ENCODE data around the gene GPRC5C.

GPRC5C gene

GRCh38 chr17:74407384-74407783 is 24.5 kb upstream of the GPRC5C start:
- DNase-seq: no peak

GRCh38 chr17:74408262-74408661 is 23.6 kb upstream of the GPRC5C start:
- no peak for DNase-seq

- no peak for DNase-seq
Measured at GRCh38 chr17:74408815-74409214, 23.1 kb upstream of the GPRC5C start.

GRCh38 chr17:74410001-74410443 is 21.9 kb upstream of the GPRC5C start:
- no peak for DNase-seq

DNA sequence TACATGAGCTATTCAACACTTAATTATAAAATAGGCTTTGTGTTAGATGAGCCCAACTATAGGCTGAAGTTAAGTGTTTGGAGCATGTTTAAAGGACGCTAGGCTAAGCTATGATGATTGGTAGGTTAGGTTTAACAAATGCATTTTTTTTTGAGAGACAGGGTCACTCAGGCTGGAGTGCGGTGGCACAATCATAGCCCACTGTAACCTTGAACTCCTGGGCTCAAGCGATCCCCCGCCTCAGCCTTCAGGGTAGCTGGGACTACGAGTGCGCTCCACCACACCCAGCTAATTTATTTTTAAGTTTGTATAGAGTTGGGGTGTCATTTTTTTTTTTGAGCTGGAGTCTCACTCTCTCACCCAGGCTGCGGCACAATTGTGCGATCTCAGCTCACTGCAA is 19.3 kb upstream of the GPRC5C start:
- DNase-seq: no peak

- DNase-seq: no peak
Measured at GRCh38 chr17:74413491-74413890, 18.4 kb upstream of the GPRC5C start.

DNA sequence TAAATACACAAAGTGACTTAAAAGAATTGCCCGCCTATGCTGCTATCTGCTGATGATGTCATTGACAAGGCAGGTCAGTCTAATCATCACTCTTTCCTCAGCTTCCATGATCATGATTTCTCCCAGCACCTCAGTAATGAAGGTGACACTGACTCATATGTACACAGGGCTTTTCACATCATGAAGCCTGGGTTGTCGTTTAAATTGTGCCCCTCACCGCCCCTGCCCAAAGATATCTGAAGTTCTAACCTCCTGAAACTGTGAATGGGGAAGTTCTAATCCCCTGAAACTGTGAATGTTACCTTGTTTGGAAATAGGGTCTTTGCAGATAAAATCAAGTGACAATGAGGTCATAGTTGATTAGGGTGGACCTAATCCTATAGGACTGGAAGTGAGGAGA is 17.4 kb upstream of the GPRC5C start:
- no peak for DNase-seq

DNA sequence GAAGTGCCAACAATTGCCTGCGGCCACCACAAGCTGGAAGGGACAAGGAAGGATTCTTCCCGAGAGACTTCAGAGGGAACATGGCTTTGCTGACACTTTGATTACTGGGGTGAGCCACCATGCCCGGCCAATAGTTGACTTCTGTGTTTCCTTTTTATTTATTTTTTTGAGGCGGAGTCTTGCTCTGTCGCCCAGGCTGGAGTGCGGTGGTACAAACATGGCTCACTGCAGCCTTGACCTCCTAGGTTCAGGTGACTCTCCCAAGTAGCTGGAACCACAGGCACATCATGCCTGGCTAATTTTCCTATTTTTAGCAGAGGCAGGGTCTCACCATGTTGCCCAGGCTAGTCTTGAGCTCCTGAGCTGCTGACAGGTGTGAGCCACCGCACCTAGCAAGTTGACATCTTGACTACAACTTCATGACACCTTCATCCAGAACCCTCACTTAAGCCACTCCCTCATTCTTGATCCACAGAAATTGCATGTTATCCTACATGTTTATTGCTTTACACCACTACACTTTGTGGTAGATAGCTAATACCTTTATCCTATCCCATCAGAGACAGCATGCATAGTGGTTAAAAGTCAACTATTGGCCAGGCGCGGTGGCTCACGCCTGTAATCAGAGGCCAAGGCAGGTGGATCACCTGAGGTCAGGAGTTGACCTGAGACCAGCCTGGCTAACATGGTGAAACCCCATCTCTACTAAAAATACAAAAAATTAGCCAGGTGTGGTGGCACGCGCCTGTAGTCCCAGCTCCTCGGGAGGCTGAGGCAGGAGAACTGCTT is 16.1 kb upstream of the GPRC5C start:
- no peak for DNase-seq

- no peak for DNase-seq
Measured at GRCh38 chr17:74417178-74418045, 14.5 kb upstream of the GPRC5C start.

DNA sequence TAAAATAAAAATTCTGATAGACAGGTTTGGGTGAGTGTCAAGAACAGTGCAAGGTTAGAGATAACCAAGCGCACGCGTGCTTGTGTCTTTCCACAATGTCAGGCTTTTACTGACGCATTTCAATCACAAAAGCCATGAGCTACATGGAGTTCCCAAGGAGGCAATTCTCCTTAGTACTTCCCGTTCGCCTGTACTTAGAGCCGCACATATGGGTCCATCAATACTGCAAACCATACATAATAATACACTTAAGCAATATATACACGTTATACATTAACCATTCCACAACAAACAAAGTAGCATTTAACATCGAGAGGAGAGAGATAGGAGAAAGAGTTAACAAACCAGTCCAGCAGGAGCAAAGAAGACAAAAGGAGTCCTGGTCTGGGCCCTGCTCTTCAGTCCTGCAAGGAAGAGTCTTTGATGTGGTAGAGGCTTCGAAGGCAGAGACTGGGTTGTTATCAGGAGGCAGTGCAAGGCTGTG is 11.9 kb upstream of the GPRC5C start:
- no peak for DNase-seq

- no peak for DNase-seq
Measured at GRCh38 chr17:74424117-74424516, 7.8 kb upstream of the GPRC5C start.

- DNase-seq: no peak
Measured at GRCh38 chr17:74424657-74425056, 7.2 kb upstream of the GPRC5C start.

- no peak for DNase-seq
Measured at GRCh38 chr17:74426551-74427047, 5.3 kb upstream of the GPRC5C start.

- DNase-seq: no peak
Measured at GRCh38 chr17:74427048-74427762, 4.7 kb upstream of the GPRC5C start.

DNA sequence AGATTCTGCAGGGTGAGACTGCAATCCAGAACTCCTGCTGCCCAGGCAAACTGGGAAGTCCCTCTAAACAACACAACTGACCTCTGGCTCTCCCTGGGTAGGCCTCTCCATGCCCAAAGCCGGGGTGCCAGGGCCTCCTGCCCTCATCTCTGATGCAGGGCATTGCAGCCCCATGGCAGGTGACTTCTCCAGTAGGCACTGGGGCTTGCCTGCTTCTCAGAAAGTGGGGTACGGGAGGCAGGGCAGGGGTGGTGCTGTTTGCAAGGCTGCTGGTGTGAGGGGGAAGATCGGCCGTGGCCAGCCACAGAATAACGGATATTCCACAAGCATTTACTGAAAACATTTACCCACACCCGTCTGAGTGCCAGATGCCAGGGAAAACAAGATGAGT is 4.1 kb upstream of the GPRC5C start:
- DNase-seq: no peak

DNA sequence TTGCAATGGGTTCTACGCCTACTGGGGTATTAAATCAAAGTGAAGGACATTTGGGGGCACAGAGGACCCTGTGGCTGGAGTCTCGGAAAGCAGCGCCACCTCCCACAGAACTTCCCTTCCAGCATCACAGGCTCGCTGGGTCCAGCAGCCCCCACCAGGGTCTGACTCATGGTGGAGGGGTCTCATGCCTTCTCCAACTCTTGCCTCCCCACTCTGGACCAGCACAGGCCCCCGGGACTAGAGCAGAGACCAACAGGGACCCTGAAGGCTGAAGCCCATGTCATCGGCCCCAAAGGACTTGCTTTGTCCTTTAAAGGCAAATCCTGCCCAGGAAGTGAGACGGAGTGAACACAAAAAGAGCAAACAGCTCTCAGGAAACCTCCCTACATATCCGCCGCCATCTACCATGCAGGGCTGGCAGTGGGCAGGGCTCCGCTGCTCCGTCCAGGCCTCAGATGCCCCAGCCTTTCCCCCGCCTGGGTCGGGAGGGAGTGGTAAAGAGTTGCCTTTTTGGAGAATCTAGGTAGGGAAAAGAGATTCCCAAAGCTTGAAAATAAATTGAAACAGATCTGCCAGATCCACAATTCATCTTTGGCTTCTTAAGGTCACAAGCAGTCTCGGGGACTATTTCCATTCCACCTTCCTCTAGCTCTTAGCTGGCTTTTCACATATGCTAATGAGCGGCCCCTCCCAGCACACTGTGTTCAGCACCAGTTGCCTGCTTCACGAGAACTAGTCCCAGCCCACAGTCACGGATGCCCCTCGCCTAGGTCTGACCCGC is 2.1 kb upstream of the GPRC5C start:
- DNase-seq: no peak

- DNase-seq: no peak
Measured at GRCh38 chr17:74430385-74430705, 1.5 kb upstream of the GPRC5C start.

- DNase-seq: no peak
Measured at GRCh38 chr17:74430706-74431567, 951 bp upstream of the GPRC5C start.

DNA sequence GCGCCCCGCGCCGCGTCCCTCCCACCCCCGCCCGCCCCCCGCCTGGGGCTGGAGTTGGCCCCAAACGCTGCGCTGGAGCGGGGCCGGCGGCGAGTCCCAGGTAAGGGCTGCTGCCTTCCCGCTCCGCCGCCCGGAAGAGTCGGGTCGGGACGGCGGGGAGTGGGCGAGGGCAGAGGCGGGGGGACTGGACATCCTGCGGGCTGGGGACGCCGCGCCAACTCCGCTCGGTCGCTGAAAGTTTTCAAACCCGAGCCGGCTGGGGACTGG is 469 bp downstream of the GPRC5C start:
- no peak for DNase-seq

- DNase-seq: no peak
Measured at GRCh38 chr17:74432766-74433391, 991 bp downstream of the GPRC5C start.

GRCh38 chr17:74433421-74434121 is 1.7 kb downstream of the GPRC5C start:
- DNase-seq: no peak
